OCI-LY3 (cell line): Measurements from ENCODE around the gene CBFA2T2.
"Not testable (repeated sequence)": the region's sequence is repeated elsewhere in the genome, so short reads cannot be mapped to it uniquely, and the experiment has no call there.

Experiments
- H2AFZ ChIP-seq: fragments of 200-600, 300-600 bp; shearing (Covaris generic); 2 replicates; pipeline ENCODE4 v1.6.0; 2014; ENCODE audit warnings: antibody characterized with exemption, low read depth, low read length
- H3K27ac ChIP-seq: fragments of 200-600, 300-600 bp; sonication (generic); 2 replicates; pipeline ENCODE4 v1.5.1; 2014; ENCODE audit warnings: mild to moderate bottlenecking, low read length, moderate library complexity, mixed read lengths
- H3K27me3 ChIP-seq: fragments of 200-600, 300-600 bp; sonication (generic); 2 replicates; pipeline ENCODE4 v1.6.1; 2014; ENCODE audit warnings: low read depth, low read length, mixed read lengths
- H3K36me3 ChIP-seq: fragments of 200-600, 300-600 bp; sonication (generic); replicated peaks from 2 replicates; pipeline ENCODE3; 2014; ENCODE audit warnings: low read depth, low read length, mixed read lengths
- H3K4me1 ChIP-seq: fragments of 300-600, 200-600 bp; sonication (generic); 2 replicates; pipeline ENCODE4 v1.6.1; 2014; ENCODE audit warnings: low read length, mixed read lengths
- H3K4me2 ChIP-seq: fragments of 200-600, 300-600 bp; sonication (generic); 2 replicates; pipeline ENCODE4 v1.6.1; 2014; ENCODE audit warnings: low read length, mixed read lengths
- H3K4me3 ChIP-seq: fragments of 300-600, 200-600 bp; sonication (generic); 2 replicates; pipeline ENCODE4 v1.5.1; 2014; ENCODE audit warnings: antibody characterized with exemption, mild to moderate bottlenecking, low read length, moderate library complexity
- H3K79me2 ChIP-seq: fragments of 300-600, 200-600 bp; shearing (Covaris generic); 2 replicates; pipeline ENCODE4 v1.6.1; 2014; ENCODE audit warnings: mild to moderate bottlenecking, low read length, mixed read lengths
- H3K9ac ChIP-seq: fragments of 300-600, 200-600 bp; shearing (Covaris generic); 2 replicates; pipeline ENCODE4 v1.6.0; 2014; ENCODE audit warnings: mild to moderate bottlenecking, low read length, moderate library complexity
- H3K9me3 ChIP-seq: fragments of 200-600, 300-600 bp; shearing (Covaris generic); 2 replicates; pipeline ENCODE4 v1.6.1; 2014; ENCODE audit warnings: low read length, mixed read lengths; ENCODE audit not compliant: insufficient read depth
- H4K20me1 ChIP-seq: fragments of 200-600, 300-600 bp; sonication (generic); 2 replicates; pipeline ENCODE4 v1.6.1; 2016; ENCODE audit warnings: low read length, mixed read lengths; ENCODE audit not compliant: insufficient read depth
- EZH2phosphoT487 ChIP-seq: fragments of 200-600 bp; shearing (Covaris generic); IDR thresholded peaks from 2 replicates; pipeline ENCODE4 v1.6.1; 2018; ENCODE audit warnings: antibody characterized with exemption, mixed run types, low read depth
- TF ChIP-seq, protein P1 (sequence below): fragments of 200-600, 300-600 bp; sonication (generic); IDR thresholded peaks from 2 replicates; pipeline ENCODE4 v1.5.1; 2014; ENCODE audit warnings: antibody characterized with exemption, low read length, low read depth

The CBFA2T2 gene

GRCh38 chr20:33646191-33646590, 156.3 kb downstream of the CBFA2T2 start:
- no peaks in the 10 kb centered on the region for H3K27me3 ChIP-seq
- H2AFZ ChIP-seq, result no peak overlapping the region
- peaks cover 5% of the 10 kb centered on the region; the same call in 1 of the 2 replicates for H3K4me1 ChIP-seq
- no peaks in the 10 kb centered on the region for H3K9me3 ChIP-seq
- peaks cover 19% of the 10 kb centered on the region for H3K36me3 ChIP-seq
- no peak overlapping the region for H3K4me2 ChIP-seq
- TF ChIP-seq EZH2phosphoT487, result no peak
- TF ChIP-seq, protein P1, sequence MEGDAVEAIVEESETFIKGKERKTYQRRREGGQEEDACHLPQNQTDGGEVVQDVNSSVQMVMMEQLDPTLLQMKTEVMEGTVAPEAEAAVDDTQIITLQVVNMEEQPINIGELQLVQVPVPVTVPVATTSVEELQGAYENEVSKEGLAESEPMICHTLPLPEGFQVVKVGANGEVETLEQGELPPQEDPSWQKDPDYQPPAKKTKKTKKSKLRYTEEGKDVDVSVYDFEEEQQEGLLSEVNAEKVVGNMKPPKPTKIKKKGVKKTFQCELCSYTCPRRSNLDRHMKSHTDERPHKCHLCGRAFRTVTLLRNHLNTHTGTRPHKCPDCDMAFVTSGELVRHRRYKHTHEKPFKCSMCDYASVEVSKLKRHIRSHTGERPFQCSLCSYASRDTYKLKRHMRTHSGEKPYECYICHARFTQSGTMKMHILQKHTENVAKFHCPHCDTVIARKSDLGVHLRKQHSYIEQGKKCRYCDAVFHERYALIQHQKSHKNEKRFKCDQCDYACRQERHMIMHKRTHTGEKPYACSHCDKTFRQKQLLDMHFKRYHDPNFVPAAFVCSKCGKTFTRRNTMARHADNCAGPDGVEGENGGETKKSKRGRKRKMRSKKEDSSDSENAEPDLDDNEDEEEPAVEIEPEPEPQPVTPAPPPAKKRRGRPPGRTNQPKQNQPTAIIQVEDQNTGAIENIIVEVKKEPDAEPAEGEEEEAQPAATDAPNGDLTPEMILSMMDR, result no peak
- no peak overlapping the region for H3K27ac ChIP-seq
- no peak overlapping the region for H3K9ac ChIP-seq
- no peak overlapping the region for H3K4me3 ChIP-seq
- H3K79me2 ChIP-seq, result no peaks in the 10 kb centered on the region
- no peaks in the 10 kb centered on the region for H4K20me1 ChIP-seq

GRCh38 chr20:33646959-33647602, 157.2 kb downstream of the CBFA2T2 start:
- H3K9ac ChIP-seq, H2AFZ ChIP-seq, H3K4me3 ChIP-seq, H3K27ac ChIP-seq, H3K79me2 ChIP-seq, H3K27me3 ChIP-seq, H3K4me2 ChIP-seq, H4K20me1 ChIP-seq, H3K9me3 ChIP-seq: not testable (repeated sequence)
- H3K36me3 ChIP-seq, result peaks cover 17% of the 10 kb centered on the region
- H3K4me1 ChIP-seq, result peaks cover 14% of the 10 kb centered on the region

GRCh38 chr20:33647603-33648395, 157.9 kb downstream of the CBFA2T2 start:
- Histone ChIP-seq H3K36me3 (peaks cover 17% of the 10 kb centered on the region), H3K9ac (no peak overlapping the region), H3K4me2 (no peak overlapping the region), H3K79me2 (no peaks in the 10 kb centered on the region), H3K27me3 (no peaks in the 10 kb centered on the region), H2AFZ (no peak overlapping the region), H3K27ac (no peak overlapping the region), H3K9me3 (no peaks in the 10 kb centered on the region), H3K4me1 (peaks cover 22% of the 10 kb centered on the region), H4K20me1 (no peaks in the 10 kb centered on the region), H3K4me3 (no peak overlapping the region)
- TF ChIP-seq, protein P1, result no peak
- no peak for TF ChIP-seq EZH2phosphoT487

GRCh38 chr20:33648396-33649004, 158.6 kb downstream of the CBFA2T2 start:
- Histone ChIP-seq H3K9me3 (no peaks in the 10 kb centered on the region), H3K79me2 (no peaks in the 10 kb centered on the region), H4K20me1 (no peaks in the 10 kb centered on the region), H3K36me3 (peaks cover 17% of the 10 kb centered on the region), H3K4me3 (no peak overlapping the region), H3K27ac (no peak overlapping the region), H3K4me1 (peaks cover 29% of the 10 kb centered on the region), H3K9ac (no peak overlapping the region), H3K27me3 (no peaks in the 10 kb centered on the region), H3K4me2 (no peak overlapping the region), H2AFZ (no peak overlapping the region)
- TF ChIP-seq, protein P1, result no peak
